Keratinocyte (primary cell): ENCODE data around the gene AHCYL2. TPM values are rescaled to one million over a fixed set of nuclear protein-coding genes. Genes with fewer than 3 reads are reported as not detected.

Experiments used
- DNase-seq: peaks from one replicate; pipeline ENCODE4 v3.0.0-alpha.2; 2011; ENCODE audit warnings: low read depth, missing footprints, low spot score
- FAIRE-seq: peaks from 2 replicates; lab custom pipeline; 2011; peaks lifted over from hg19 to GRCh38; lab: Jason Lieb, UNC
- H2AFZ ChIP-seq: 2 replicates; pipeline ENCODE4 v1.6.0; 2012; ENCODE audit warnings: low read length, control low read depth, inconsistent platforms; ENCODE audit not compliant: control insufficient read depth
- H3K27ac ChIP-seq: 2 replicates; pipeline ENCODE4 v1.5.1; 2011; ENCODE audit warnings: low read length; ENCODE audit not compliant: control insufficient read depth, insufficient read depth
- H3K27me3 ChIP-seq: 3 replicates; pipeline ENCODE4 v1.6.0; 2011; ENCODE audit warnings: low read length; ENCODE audit not compliant: control insufficient read depth, insufficient read depth; ENCODE audit errors: extremely low read depth
- H3K36me3 ChIP-seq, 2 experiments: 2 replicates in 1 of 2; 3 replicates in 1 of 2; pipeline ENCODE4 v1.5.1; 2011; ENCODE audit warnings: low read length in 2 of 2, mild to moderate bottlenecking in 1 of 2; ENCODE audit not compliant: control insufficient read depth in 2 of 2, insufficient read depth in 2 of 2; ENCODE audit errors: extremely low read depth in 1 of 2
- H3K4me1 ChIP-seq: 3 replicates; pipeline ENCODE4 v1.5.1; 2011; ENCODE audit warnings: low read length; ENCODE audit not compliant: control insufficient read depth, insufficient read depth; ENCODE audit errors: extremely low read depth
- H3K4me2 ChIP-seq: 3 replicates; pipeline ENCODE4 v1.6.0; 2011; ENCODE audit warnings: low read depth, low read length; ENCODE audit not compliant: control insufficient read depth, insufficient read depth; ENCODE audit errors: extremely low read depth
- H3K4me3 ChIP-seq, 3 experiments: fragments of 200-600 bp in 1 of 3; sonication (generic) in 1 of 3; 2 replicates in 2 of 3; 3 replicates in 1 of 3; pipeline ENCODE4 v1.5.1; 2011 to 2016; ENCODE audit warnings: low read length in 3 of 3, mild to moderate bottlenecking in 3 of 3, control low read depth in 2 of 3, inconsistent platforms in 1 of 3, low read depth in 1 of 3, mixed read lengths in 1 of 3, mixed run types in 1 of 3, moderate library complexity in 1 of 3; ENCODE audit not compliant: control insufficient read depth in 2 of 3, insufficient read depth in 2 of 3; ENCODE audit errors: extremely low read depth in 1 of 3
- H3K79me2 ChIP-seq: 2 replicates; pipeline ENCODE4 v1.6.0; 2012; ENCODE audit warnings: low read length; ENCODE audit not compliant: control insufficient read depth, insufficient read depth
- H3K9ac ChIP-seq: 3 replicates; pipeline ENCODE4 v1.6.0; 2011; ENCODE audit warnings: low read length; ENCODE audit not compliant: control insufficient read depth, insufficient read depth; ENCODE audit errors: extremely low read depth
- H3K9me1 ChIP-seq: 3 replicates; pipeline ENCODE4 v1.6.0; 2011; ENCODE audit warnings: low read length; ENCODE audit not compliant: control insufficient read depth, insufficient read depth; ENCODE audit errors: extremely low read depth
- H3K9me3 ChIP-seq: 2 replicates; pipeline ENCODE4 v1.5.1; 2012; ENCODE audit warnings: low read depth, low read length; ENCODE audit not compliant: control insufficient read depth
- H4K20me1 ChIP-seq: 3 replicates; pipeline ENCODE4 v1.6.0; 2011; ENCODE audit warnings: low read length; ENCODE audit not compliant: control insufficient read depth, insufficient read depth; ENCODE audit errors: extremely low read depth
- CTCF ChIP-seq, 3 experiments: IDR thresholded peaks in 1 of 3; conservative IDR thresholded peaks in 1 of 3; optimal IDR thresholded peaks in 1 of 3; 2 replicates in 2 of 3; 3 replicates in 1 of 3; pipeline versions ENCODE3 to v1.5.1; 2011; ENCODE audit warnings: low read length in 3 of 3, mild to moderate bottlenecking in 3 of 3, moderate library complexity in 2 of 3, control low read depth in 1 of 3, inconsistent platforms in 1 of 3; ENCODE audit not compliant: insufficient read depth in 2 of 3; ENCODE audit errors: extremely low read depth in 1 of 3
- EZH2 ChIP-seq: IDR thresholded peaks from one replicate; pipeline ENCODE4 v1.6.1; 2012; ENCODE audit warnings: inconsistent platforms, mild to moderate bottlenecking, low read length, moderate library complexity
- dilution Hi-C: fragments of 300-500 bp; cut with MboI; formaldehyde crosslinking; loops from one replicate; pipeline ENCODE4 v1.7.0; 2020; ENCODE audit warnings: low sequenced_read_pairs; ENCODE audit not compliant: extremely low pct_ligation_motif_present
- polyA plus RNA-seq, 5 experiments: library from polyadenylated mRNA; depleted of rRNA in 3 of 5; stranded (reverse) in 3 of 5; stranded (forward) in 1 of 5; unstranded in 1 of 5; fragments of >200 nt; gene quantifications; 1 replicate in 1 of 5; 2 replicates in 3 of 5; 3 replicates in 1 of 5; pipeline versions ENCODE4 v1.2.1 to v1.2.3, GENCODE V29; 2011 to 2012; ENCODE audit warnings: missing spikeins in 2 of 5, low read depth in 1 of 5, low replicate concordance in 1 of 5

Gene AHCYL2
- polyA plus RNA-seq, 1 donor (not counting 4 experiments of a cell fraction or from before 2014, with no cell fraction given), result 32.8 TPM

GRCh38 chr7:129354428-129355157 is 129.8 kb downstream of the AHCYL2 start:
- dilution Hi-C loops, result no loop called here

GRCh38 chr7:129356176-129356575 is 131.3 kb downstream of the AHCYL2 start:
- Histone ChIP-seq H3K36me3 (peaks cover 1 to 3% of the 10 kb centered on the region in 2 experiments), H3K4me1 (no peaks in the 10 kb centered on the region), H2AFZ (no peak overlapping the region), H3K79me2 (no peaks in the 10 kb centered on the region), H4K20me1 (no peaks in the 10 kb centered on the region), H3K27me3 (no peaks in the 10 kb centered on the region), H3K9me1 (no peaks in the 10 kb centered on the region), H3K4me3 (no peak overlapping the region), H3K9ac (no peak overlapping the region), H3K9me3 (no peaks in the 10 kb centered on the region), H3K4me2 (no peak overlapping the region), H3K27ac (no peak overlapping the region)
- FAIRE-seq (no peak), DNase-seq (no peak)
- dilution Hi-C loops, result no loop called here
- TF ChIP-seq CTCF (optimal IDR thresholded peaks at IDR 0.05 in 1 of 3, IDR thresholded peaks at IDR 0.05 in 1 of 3, conservative IDR thresholded peaks at IDR 0.05 in 1 of 3; ENCODE audit: extremely low read depth in 1 of 3, insufficient read depth in 2 of 3, low read length in 3 of 3), result no peak
- no peak for TF ChIP-seq EZH2

More at GRCh38 chr7:129354428-129355157, 129.8 kb downstream of the AHCYL2 start:
- Histone ChIP-seq H3K4me1 (no peaks in the 10 kb centered on the region), H4K20me1 (no peaks in the 10 kb centered on the region), H3K9ac (no peak overlapping the region), H3K27ac (no peak overlapping the region), H3K4me2 (no peak overlapping the region), H3K27me3 (no peaks in the 10 kb centered on the region), H3K79me2 (no peaks in the 10 kb centered on the region), H3K9me3 (no peaks in the 10 kb centered on the region), H3K9me1 (no peaks in the 10 kb centered on the region), H3K4me3 (no peak overlapping the region), H2AFZ (no peak overlapping the region), H3K36me3 (peaks cover 1 to 2% of the 10 kb centered on the region in 2 experiments)
- peak; percentile 23 for FAIRE-seq
- TF ChIP-seq EZH2 (no peak), CTCF (optimal IDR thresholded peaks at IDR 0.05 in 1 of 3, IDR thresholded peaks at IDR 0.05 in 1 of 3, conservative IDR thresholded peaks at IDR 0.05 in 1 of 3; ENCODE audit: extremely low read depth in 1 of 3, insufficient read depth in 2 of 3, low read length in 3 of 3) (no peak)
- DNase-seq, result no peak
